Measurements from ENCODE around the gene SRGAP1.

Gene SRGAP1

GRCh38 chr12:63864454-63864706 is 19.9 kb downstream of the SRGAP1 start:
- DNase-seq (ENCODE audit: low read depth in 1 of 2, low spot score in 1 of 2) = no peak

GRCh38 chr12:63865448-63865847 is 20.9 kb downstream of the SRGAP1 start:
- Histone ChIP-seq H3K4me3 (replicated peaks; ENCODE audit: insufficient read depth, low read length) (no peak overlapping the region), H3K27ac (replicated peaks) (no peak overlapping the region), H3K27me3 (ENCODE audit: insufficient read depth, poor library complexity, severe bottlenecking) (no peaks in the 10 kb centered on the region)
- no peak for DNase-seq (ENCODE audit: low read depth in 1 of 2, low spot score in 1 of 2)
- no peak for TF ChIP-seq GABPA (IDR thresholded peaks at IDR 0.05; ENCODE audit: low read depth)
- no peak for TF ChIP-seq SPI1 (IDR thresholded peaks at IDR 0.05; ENCODE audit: borderline replicate concordance, low read depth)

More at GRCh38 chr12:63864454-63864706, 19.9 kb downstream of the SRGAP1 start:
- Histone ChIP-seq H3K27me3 (ENCODE audit: insufficient read depth, poor library complexity, severe bottlenecking) (no peaks in the 10 kb centered on the region), H3K27ac (replicated peaks) (no peak overlapping the region), H3K4me3 (replicated peaks; ENCODE audit: insufficient read depth, low read length) (no peak overlapping the region)
- TF ChIP-seq REST (IDR thresholded peaks at IDR 0.05; ENCODE audit: insufficient replicate concordance, low read depth) (no peak), POLR2AphosphoS5 (IDR thresholded peaks at IDR 0.05; ENCODE audit: low read depth) (no peak), SPI1 (IDR thresholded peaks at IDR 0.05; ENCODE audit: borderline replicate concordance, low read depth) (no peak), GABPA (IDR thresholded peaks at IDR 0.05; ENCODE audit: low read depth) (no peak), CTCF (IDR thresholded peaks at IDR 0.05; ENCODE audit: insufficient read depth, low read length) (no peak)

- DNase-seq (ENCODE audit: low read depth in 1 of 2, low spot score in 1 of 2) = no peak
- H3K27me3 ChIP-seq (ENCODE audit: insufficient read depth, poor library complexity, severe bottlenecking) = no peaks in the 10 kb centered on the region
- H3K27ac ChIP-seq (replicated peaks) = no peak overlapping the region
- no peak for TF ChIP-seq GABPA (IDR thresholded peaks at IDR 0.05; ENCODE audit: low read depth)
- no peak for TF ChIP-seq REST (IDR thresholded peaks at IDR 0.05; ENCODE audit: insufficient replicate concordance, low read depth)
- no peak for TF ChIP-seq POLR2AphosphoS5 (IDR thresholded peaks at IDR 0.05; ENCODE audit: low read depth)
- TF ChIP-seq CTCF (IDR thresholded peaks at IDR 0.05; ENCODE audit: insufficient read depth, low read length) = no peak
- no peak for TF ChIP-seq SPI1 (IDR thresholded peaks at IDR 0.05; ENCODE audit: borderline replicate concordance, low read depth)
- H3K4me3 ChIP-seq (replicated peaks; ENCODE audit: insufficient read depth, low read length) = no peak overlapping the region
Measured at GRCh38 chr12:63867053-63867452, 22.6 kb downstream of the SRGAP1 start.

- DNase-seq (ENCODE audit: low read depth in 1 of 2, low spot score in 1 of 2) = no peak
- TF ChIP-seq POLR2AphosphoS5 (IDR thresholded peaks at IDR 0.05; ENCODE audit: low read depth) (no peak), CTCF (IDR thresholded peaks at IDR 0.05; ENCODE audit: insufficient read depth, low read length) (no peak), REST (IDR thresholded peaks at IDR 0.05; ENCODE audit: insufficient replicate concordance, low read depth) (no peak), SPI1 (IDR thresholded peaks at IDR 0.05; ENCODE audit: borderline replicate concordance, low read depth) (no peak), GABPA (IDR thresholded peaks at IDR 0.05; ENCODE audit: low read depth) (no peak)
- H3K27me3 ChIP-seq (ENCODE audit: insufficient read depth, poor library complexity, severe bottlenecking) = no peaks in the 10 kb centered on the region
- no peak overlapping the region for H3K27ac ChIP-seq (replicated peaks)
- no peak overlapping the region for H3K4me3 ChIP-seq (replicated peaks; ENCODE audit: insufficient read depth, low read length)
Measured at GRCh38 chr12:63869656-63870055, 25.2 kb downstream of the SRGAP1 start.

All from HL-60 (cell line).